ENCODE results near the gene SLC13A2.

GRCh38 chr17:28488533-28489276, 15.3 kb downstream of the SLC13A2 start:
- TF ChIP-seq CTCF (IDR thresholded peaks at IDR 0.05) (no peak), POLR2A (IDR thresholded peaks at IDR 0.05) (no peak)

Measured in testis (tissue), 2 donors.